IPS DF 6.9 (cell line): ENCODE results near the gene URAD.
A peak's percentile ranks its signal among the peaks of the same experiment; 100 is the strongest.
"Not testable (repeated sequence)": the region's sequence is repeated elsewhere in the genome, so short reads cannot be mapped to it uniquely, and the experiment has no call there.

Experiments used
- DNase-seq: peaks from one replicate; pipeline ENCODE4 v3.0.0-alpha.2; 2013; ENCODE audit warnings: low read depth, low spot score
- H3K27ac ChIP-seq: one replicate; pipeline ENCODE4 v1.5.1; 2013; ENCODE audit warnings: low read length, control low read depth
- H3K27me3 ChIP-seq: 2 replicates; pipeline ENCODE4 v1.6.1; 2013; ENCODE audit warnings: mild to moderate bottlenecking, low read length; ENCODE audit not compliant: control insufficient read depth, insufficient read depth
- H3K36me3 ChIP-seq: 2 replicates; pipeline ENCODE4 v1.6.1; 2013; ENCODE audit warnings: low read length; ENCODE audit not compliant: control insufficient read depth, insufficient read depth
- H3K4me1 ChIP-seq: 2 replicates; pipeline ENCODE4 v1.6.1; 2013; ENCODE audit warnings: low read length; ENCODE audit not compliant: control insufficient read depth, insufficient read depth
- H3K4me3 ChIP-seq: 2 replicates; pipeline ENCODE4 v1.5.1; 2013; ENCODE audit warnings: mild to moderate bottlenecking, low read length
- H3K9me3 ChIP-seq: 2 replicates; pipeline ENCODE4 v1.6.1; 2013; ENCODE audit warnings: low read length, inconsistent platforms; ENCODE audit not compliant: control insufficient read depth, insufficient read depth
- WGBS: extraction: QIAGEN DNeasy Blood & Tissue Kit; methylation state at CpG from one replicate; pipeline ENCODE4 v1.1.7; 2013; ENCODE audit warnings: mixed read lengths, missing lambda C conversion rate; ENCODE audit not compliant: insufficient read length, insufficient coverage; 5-methylcytosine and 5-hydroxymethylcytosine counted together

Gene URAD

GRCh38 chr13:27964741-27965323, 23.7 kb downstream of the URAD start:
- H3K27ac ChIP-seq: no peak overlapping the region
- no peak overlapping the region for H3K4me3 ChIP-seq
- peaks cover 17% of the 10 kb centered on the region for H3K4me1 ChIP-seq
- H3K27me3 ChIP-seq: peaks cover 88% of the 10 kb centered on the region
- no peaks in the 10 kb centered on the region for H3K9me3 ChIP-seq
- H3K36me3 ChIP-seq: no peaks in the 10 kb centered on the region
- no peak for DNase-seq
- WGBS: no CpG with 5 or more reads among the region's 15 CpGs

- WGBS: no CpG with 5 or more reads among the region's 13 CpGs
- not testable (repeated sequence) for H3K4me3 ChIP-seq, DNase-seq, H3K9me3 ChIP-seq, H3K27ac ChIP-seq, H3K36me3 ChIP-seq
- Histone ChIP-seq H3K4me1 (peaks cover 17% of the 10 kb centered on the region), H3K27me3 (peaks cover 89% of the 10 kb centered on the region)
Measured at GRCh38 chr13:27964206-27964605, 24.3 kb downstream of the URAD start.

- Histone ChIP-seq H3K36me3 (no peaks in the 10 kb centered on the region), H3K4me3 (no peak overlapping the region), H3K27me3 (peaks cover 89% of the 10 kb centered on the region), H3K9me3 (no peaks in the 10 kb centered on the region), H3K4me1 (peaks cover 12% of the 10 kb centered on the region), H3K27ac (no peak overlapping the region)
- WGBS: no CpG with 5 or more reads among the region's 3 CpGs
- DNase-seq: no peak
Measured at GRCh38 chr13:27963491-27963890, 25.0 kb downstream of the URAD start.

GRCh38 chr13:27962982-27963381, 25.5 kb downstream of the URAD start:
- Histone ChIP-seq H3K27me3 (peaks cover 88% of the 10 kb centered on the region), H3K27ac (no peak overlapping the region), H3K4me3 (no peak overlapping the region), H3K4me1 (peaks cover 10% of the 10 kb centered on the region), H3K9me3 (no peaks in the 10 kb centered on the region), H3K36me3 (no peaks in the 10 kb centered on the region)
- no peak for DNase-seq
- no CpG with 5 or more reads among the region's 9 CpGs for WGBS

- WGBS: no CpG with 5 or more reads among the region's 6 CpGs
- H3K36me3 ChIP-seq: no peaks in the 10 kb centered on the region
- DNase-seq: no peak
- H3K4me1 ChIP-seq: peaks cover 10% of the 10 kb centered on the region
- no peak overlapping the region for H3K4me3 ChIP-seq
- peaks cover 87% of the 10 kb centered on the region for H3K27me3 ChIP-seq
- H3K9me3 ChIP-seq: no peaks in the 10 kb centered on the region
- no peak overlapping the region for H3K27ac ChIP-seq
Measured at GRCh38 chr13:27962128-27962841, 26.2 kb downstream of the URAD start.

GRCh38 chr13:27961227-27962085, 27.0 kb downstream of the URAD start:
- Histone ChIP-seq H3K4me1 (peaks cover 10% of the 10 kb centered on the region), H3K4me3 (no peak overlapping the region), H3K9me3 (no peaks in the 10 kb centered on the region), H3K27ac (no peak overlapping the region), H3K27me3 (peaks cover 87% of the 10 kb centered on the region), H3K36me3 (no peaks in the 10 kb centered on the region)
- DNase-seq: no peak
- no CpG with 5 or more reads among the region's 25 CpGs for WGBS

- no peaks in the 10 kb centered on the region for H3K9me3 ChIP-seq
Measured at GRCh38 chr13:27960362-27961226, 27.9 kb downstream of the URAD start.

GRCh38 chr13:27959976-27960361, 28.5 kb downstream of the URAD start:
- no peak for DNase-seq
- Histone ChIP-seq H3K9me3 (no peaks in the 10 kb centered on the region), H3K4me3 (no peak overlapping the region), H3K27me3 (peaks cover 86% of the 10 kb centered on the region), H3K4me1 (peaks cover 5% of the 10 kb centered on the region; the same call in 1 of the 2 replicates), H3K27ac (no peak overlapping the region), H3K36me3 (no peaks in the 10 kb centered on the region)
- no CpG with 5 or more reads among the region's 14 CpGs for WGBS

More at GRCh38 chr13:27960362-27961226, 27.9 kb downstream of the URAD start:
- Histone ChIP-seq H3K27ac (no peak overlapping the region), H3K36me3 (no peaks in the 10 kb centered on the region), H3K27me3 (peaks cover 89% of the 10 kb centered on the region), H3K4me3 (0 out of 2 replicates have a peak overlapping the region, but pooled peaks have one; percentile 2), H3K4me1 (peaks cover 6% of the 10 kb centered on the region; the same call in 1 of the 2 replicates)
- WGBS: no CpG with 5 or more reads among the region's 73 CpGs
- no peak for DNase-seq

- Histone ChIP-seq H3K36me3 (no peaks in the 10 kb centered on the region), H3K9me3 (no peaks in the 10 kb centered on the region), H3K27me3 (peaks cover 76% of the 10 kb centered on the region), H3K27ac (no peak overlapping the region), H3K4me1 (peaks cover 1% of the 10 kb centered on the region; the same call in 1 of the 2 replicates), H3K4me3 (no peak overlapping the region)
- no peak for DNase-seq
- no CpG with 5 or more reads among the region's 5 CpGs for WGBS
Measured at GRCh38 chr13:27956576-27957300, 31.8 kb downstream of the URAD start.
